ENCODE results near the gene ADAMTS7.

The ADAMTS7 gene

DNA sequence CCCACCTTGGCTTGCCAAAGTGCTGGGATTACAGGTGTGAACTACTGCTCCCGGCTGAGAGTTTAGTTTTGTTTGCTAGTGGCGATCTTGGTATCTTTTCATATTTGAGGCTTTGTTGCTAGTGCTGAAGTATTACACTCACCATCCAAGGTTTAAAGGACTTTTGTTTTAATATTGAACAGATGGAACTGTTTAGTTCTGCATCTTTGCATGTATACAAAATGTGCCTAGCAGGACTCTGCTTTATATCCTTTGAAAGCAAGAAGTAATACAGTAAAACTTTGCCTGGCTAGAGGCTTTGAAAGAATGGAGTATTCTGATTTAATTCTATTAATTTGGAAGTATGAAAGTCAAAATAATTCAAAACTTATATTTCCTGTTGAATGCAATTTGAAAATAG, 92.4 kb downstream of the ADAMTS7 start:
- DNase-seq (ENCODE audit: low spot score), result no peak

DNA sequence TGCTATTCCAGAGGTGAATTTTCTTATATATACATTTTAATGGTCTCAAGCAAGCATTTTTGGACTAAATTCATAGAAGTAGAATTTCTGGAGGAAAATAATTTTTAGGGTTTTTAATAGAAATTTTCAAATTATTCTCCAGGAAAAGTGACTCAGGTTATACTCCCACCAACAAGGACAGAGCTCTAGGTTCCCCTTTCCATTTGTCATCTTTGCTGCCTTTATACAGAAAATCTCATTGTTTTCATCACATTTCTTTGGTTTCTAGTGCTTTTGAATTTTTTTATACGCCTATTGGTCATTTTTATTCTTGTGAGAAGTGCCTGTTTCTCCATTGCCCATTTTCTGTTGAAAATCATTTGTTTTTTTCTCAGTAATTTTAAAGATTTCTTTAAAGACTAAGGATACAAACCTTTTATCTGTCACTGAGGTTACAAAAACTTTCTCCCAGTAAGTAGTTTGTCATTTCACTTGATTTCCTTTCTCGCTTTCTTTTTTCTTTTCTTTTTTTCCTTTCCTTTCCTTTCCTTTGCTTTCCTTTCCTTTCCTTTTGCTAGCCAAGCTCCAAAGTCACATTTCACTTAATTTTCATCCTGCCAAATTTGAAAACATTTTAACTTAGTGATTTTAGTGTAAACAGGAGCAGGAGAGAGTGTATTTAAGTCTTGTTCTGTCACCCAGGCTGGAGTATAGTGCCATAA, 93.2 kb downstream of the ADAMTS7 start:
- no peak for DNase-seq (ENCODE audit: low spot score)

DNA sequence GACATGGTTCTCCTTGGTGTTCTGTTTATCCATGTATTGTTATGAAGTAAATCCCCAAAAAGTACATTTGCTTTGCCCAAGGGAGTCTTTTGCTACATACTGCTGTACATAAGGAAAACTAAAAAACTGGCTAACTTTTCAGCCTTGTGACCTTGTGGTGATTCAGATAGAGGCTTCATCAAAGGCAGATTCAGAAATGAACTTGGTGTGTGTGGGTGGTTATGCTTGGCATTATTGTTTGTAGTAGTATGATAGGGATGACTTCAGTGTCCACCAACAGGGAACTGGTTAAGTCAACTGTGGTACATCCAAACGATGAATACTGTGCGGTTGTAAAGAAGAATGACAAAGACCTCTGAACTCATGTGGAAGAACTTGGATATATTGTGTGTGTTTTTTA, 94.6 kb downstream of the ADAMTS7 start:
- DNase-seq (ENCODE audit: low spot score), result no peak

GRCh38 chr15:78715930-78716329, 95.3 kb downstream of the ADAMTS7 start:
- DNase-seq (ENCODE audit: low spot score), result no peak

DNA sequence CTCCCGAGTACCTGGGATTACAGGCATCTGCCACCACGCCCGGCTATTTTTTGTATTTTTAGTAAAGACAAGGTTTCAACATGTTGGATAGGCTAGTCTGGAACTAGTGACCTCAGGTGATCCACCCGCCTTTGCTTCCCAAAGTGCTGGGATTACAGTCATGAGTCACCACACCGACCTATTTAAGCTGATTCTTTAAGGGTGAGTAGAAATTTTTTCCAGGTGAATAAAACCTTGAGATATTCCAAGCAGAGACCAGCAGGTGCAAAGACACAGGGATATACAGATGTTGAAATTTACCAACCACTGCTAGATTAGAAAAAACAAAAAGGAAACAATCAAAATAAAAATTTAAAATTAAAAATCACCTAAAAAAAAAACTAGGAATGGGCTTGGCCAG, 95.8 kb downstream of the ADAMTS7 start:
- DNase-seq (ENCODE audit: low spot score), result no peak

GRCh38 chr15:78714890-78715289, 96.4 kb downstream of the ADAMTS7 start:
- no peak for DNase-seq (ENCODE audit: low spot score)

DNA sequence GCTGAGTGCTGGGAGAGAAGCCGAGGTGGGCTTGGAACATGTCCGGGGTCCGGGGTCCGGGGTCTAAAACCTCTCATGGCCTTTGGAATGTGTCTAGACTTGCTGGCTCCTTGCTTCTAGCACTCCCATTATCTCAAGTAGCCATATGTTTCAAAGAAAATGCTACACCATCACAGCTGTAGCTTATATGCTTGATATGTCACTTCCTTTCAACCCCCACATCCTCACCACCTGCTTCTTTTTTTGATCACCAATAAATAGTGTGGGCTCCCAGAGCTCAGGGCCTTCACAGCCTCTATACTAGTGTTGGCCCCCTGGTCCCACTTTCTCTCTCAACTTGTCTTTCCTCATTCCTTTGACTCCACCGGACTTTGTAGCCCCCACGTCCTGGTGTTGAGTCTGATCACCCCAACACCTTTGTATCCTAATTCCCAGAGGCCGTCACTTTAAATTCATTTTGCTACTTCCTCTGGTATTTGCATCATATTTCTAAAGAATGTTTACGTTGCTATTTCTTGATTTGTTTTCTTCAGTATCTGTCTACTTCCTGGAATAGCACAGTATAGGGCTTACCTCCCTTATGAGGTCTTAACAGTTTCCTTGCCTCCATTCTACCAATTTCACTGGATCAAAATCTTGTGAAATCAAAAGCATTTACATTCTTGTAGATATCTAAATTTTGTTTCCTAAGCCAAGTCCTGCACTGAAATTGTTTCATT, 98.3 kb downstream of the ADAMTS7 start:
- no peak for DNase-seq (ENCODE audit: low spot score)

- no peak for DNase-seq (ENCODE audit: low spot score)
Measured at GRCh38 chr15:78711638-78712037, 99.6 kb downstream of the ADAMTS7 start.

DNA sequence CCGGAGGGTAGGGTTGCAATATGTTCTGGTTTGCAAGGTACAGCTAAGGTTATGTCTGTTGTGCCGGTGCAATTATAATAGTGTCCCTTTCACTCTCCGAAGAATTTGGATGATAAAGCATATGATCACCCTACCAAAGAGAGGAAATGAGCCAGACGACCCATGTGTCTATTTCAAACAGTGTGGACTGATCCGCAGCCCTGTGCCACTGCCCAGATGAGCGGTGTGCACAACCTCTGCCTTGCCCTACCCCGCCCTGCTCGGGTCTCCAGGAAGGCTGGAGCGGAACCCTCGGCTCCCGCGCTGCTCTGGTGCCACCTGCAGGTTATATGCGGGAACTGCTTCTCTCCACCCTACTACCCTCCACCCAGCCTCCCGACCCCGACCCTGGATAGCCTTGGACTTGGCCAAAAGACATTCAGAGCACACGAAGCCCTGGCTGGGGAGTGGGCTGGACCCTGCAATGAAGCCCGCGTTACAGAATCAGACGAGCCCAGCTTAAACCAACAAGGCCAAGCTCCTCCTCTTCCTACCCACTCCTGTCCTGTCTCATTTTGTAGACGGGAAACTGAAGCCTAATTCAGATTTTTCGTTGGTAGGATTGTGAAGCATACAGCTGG, 101.9 kb downstream of the ADAMTS7 start:
- peak; percentile 70 for DNase-seq (ENCODE audit: low spot score)

All from AG08396 (cell line).